HEK293T (cell line): ENCODE results near the gene TEX26.

ENCODE experiments used
- BHLHE40 ChIP-seq: fragments of 450-650 bp; IDR thresholded peaks from 2 replicates; pipeline ENCODE4 v1.6.1; 2016; ENCODE audit warnings: mild to moderate bottlenecking, moderate library complexity, borderline replicate concordance
- FOXA1 ChIP-seq: fragments of 450-650 bp; IDR thresholded peaks from 2 replicates; pipeline ENCODE4 v1.6.1; 2016; ENCODE audit warnings: mild to moderate bottlenecking
- FOXM1 ChIP-seq: fragments of 450-650 bp; IDR thresholded peaks from 2 replicates; pipeline ENCODE4 v1.6.1; 2017; ENCODE audit warnings: mild to moderate bottlenecking, borderline replicate concordance
- LEF1 ChIP-seq: fragments of 450-650 bp; IDR thresholded peaks from 2 replicates; pipeline ENCODE4 v1.6.1; 2017; ENCODE audit warnings: mild to moderate bottlenecking, borderline replicate concordance
- SP1 ChIP-seq: fragments of 450-650 bp; IDR thresholded peaks from 2 replicates; pipeline ENCODE4 v1.6.1; 2017
- TARDBP ChIP-seq: fragments of 450-650 bp; IDR thresholded peaks from 2 replicates; pipeline ENCODE4 v1.6.1; 2016

DNA sequence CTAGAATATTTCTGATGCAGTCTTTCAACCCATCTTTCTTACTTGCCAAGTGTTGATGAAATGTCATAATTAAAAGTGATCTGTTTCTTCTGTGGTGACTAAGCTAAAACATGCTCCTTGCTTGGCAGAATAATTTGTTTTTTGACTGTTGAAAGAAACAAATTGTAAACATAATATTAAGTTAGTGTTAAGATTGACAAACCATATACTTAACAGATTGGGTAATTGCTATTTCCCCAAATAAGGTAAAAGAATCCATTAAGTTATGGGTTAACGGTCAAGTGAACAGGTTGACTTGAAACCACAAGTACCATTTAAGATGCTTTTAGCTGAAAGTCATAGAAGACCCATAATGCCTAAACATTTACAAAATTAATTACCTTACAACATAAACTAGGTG is 62.9 kb downstream of the TEX26 start:
- TF ChIP-seq BHLHE40: no peak
- no peak for TF ChIP-seq SP1
- TF ChIP-seq TARDBP: no peak
- no peak for TF ChIP-seq FOXM1
- TF ChIP-seq FOXA1: no peak
- TF ChIP-seq LEF1: no peak
